HG03066 (cell line): ENCODE results near the gene MBOAT1.

ENCODE experiments used
- ATAC-seq: cut with Tn5 transposase; IDR thresholded peaks from one replicate; pipeline ENCODE4 v1.9.1; 2021; ENCODE audit warnings: low read depth; ENCODE audit not compliant: unreplicated experiment

The MBOAT1 gene

DNA sequence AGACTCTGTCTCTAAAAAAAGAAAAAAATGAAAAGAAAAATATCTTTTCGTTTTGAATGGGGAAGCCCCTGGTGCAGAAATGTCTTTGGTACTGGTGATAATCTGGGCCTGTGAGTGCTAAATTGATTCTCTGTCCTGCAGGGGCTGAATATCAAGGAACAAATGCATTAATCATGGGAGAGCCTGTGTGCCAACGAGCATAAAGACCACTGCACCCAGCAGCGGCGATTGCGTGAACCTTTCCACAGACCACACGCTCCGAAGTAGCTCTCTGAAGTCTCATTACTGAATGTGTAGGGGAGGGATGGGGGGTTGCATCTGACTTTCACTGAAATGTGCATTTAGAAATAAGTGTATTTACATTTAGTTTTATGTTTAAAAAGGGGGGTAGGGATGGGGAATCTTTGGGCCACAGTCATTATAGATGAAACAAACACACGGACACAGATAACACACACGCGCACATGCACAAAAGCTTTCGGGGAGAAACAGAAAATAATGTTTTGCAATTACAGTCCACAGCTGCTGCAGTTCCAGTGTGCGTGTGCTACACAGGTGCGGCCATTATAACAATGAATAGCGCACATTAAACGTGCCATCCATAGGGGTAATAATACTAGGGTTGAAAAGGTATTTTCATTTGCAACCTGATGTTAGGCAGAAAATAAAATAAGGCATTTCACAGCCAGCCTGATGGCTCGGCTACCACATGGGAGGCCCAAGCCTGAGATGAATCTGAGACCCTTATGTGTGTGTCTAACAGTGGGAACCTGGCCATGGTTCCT lies 154.0 kb downstream of the MBOAT1 start:
- ATAC-seq, result no peak

DNA sequence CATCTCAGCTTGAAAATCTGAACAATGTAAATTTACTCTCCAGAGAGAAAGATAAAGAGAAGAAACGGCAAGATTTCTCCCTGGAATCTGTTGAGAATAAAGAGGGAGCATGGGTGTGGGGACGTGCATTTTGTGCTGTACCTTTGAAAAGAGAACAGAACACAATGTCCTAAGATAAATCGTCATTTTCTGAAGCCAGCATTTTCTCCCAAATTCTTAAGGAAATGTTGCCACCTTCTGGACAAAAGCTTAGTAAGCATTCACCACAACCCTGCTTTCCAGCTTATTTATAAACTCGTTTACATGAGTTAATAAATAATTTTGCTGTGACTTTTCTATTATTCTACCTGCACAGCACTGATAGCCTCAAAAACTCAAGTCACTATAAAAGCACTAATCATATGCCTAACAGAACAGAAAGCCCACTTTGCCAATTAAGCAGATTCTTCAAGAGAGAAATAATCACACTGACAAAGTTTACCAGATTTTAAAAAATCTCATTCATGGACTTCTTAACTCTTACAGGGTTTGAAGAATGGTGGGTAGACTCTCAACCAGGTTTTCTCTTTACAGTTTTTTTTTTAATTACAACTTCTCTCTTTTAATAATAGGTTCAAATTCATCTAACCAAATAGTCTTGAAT lies 155.8 kb downstream of the MBOAT1 start:
- no peak for ATAC-seq

DNA sequence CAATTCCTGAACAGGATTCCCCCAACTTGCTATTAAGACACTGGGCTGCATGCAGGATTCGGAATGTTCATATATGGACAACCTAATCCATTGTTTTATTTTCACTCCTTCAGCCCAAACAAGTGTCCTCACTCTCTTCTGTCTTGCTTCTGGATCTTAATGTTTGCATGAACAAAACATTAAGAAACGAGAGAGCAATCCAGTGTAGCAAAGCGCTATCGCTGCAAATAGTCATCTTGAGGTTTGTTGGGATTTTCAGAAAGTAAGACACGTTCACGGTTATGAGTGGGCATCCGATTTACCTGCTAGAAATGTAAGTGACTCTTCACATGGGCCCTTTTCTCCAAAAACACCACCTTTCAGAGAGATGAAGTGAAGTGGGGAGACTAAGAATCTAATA lies 156.4 kb downstream of the MBOAT1 start:
- no peak for ATAC-seq
